GM12878 (cell line): Measurements from ENCODE around the gene BMI1. TPM values are rescaled to one million over a fixed set of nuclear protein-coding genes. Genes with fewer than 3 reads are reported as not detected.

ENCODE experiments used
- ATAC-seq: fragments of 200-7000 bp; cut with Tn5 transposase; 3 replicates; pipeline ENCODE4 v1.9.1; 2020; ENCODE audit warnings: mild to moderate bottlenecking, moderate library complexity
- BruUV-seq: library from RNA; stranded (reverse); fragments of 400-500 nt; replicated peaks from 2 replicates; lab custom pipeline; 2021; lab: Mats Ljungman, UMichigan
- CTCF ChIA-PET: fragments of 300-600 bp; sonication (Branson Sonifier 250); formaldehyde crosslinking; extraction: SDS; loops from one replicate; lab custom pipeline; 2021; ENCODE audit warnings: inconsistent platforms; lab: Yijun Ruan, JAX
- POLR2A ChIA-PET: fragments of 350-600 bp; formaldehyde crosslinking; extraction: SDS; loops from one replicate; lab custom pipeline; 2021; ENCODE audit warnings: inconsistent platforms; lab: Charles Lee
- RAD21 ChIA-PET: fragments of 300-600 bp; sonication (Branson Sonifier 250); formaldehyde crosslinking; loops from one replicate; lab custom pipeline; 2023; ENCODE audit warnings: antibody characterized with exemption; ENCODE audit not compliant: unreplicated experiment; lab: Charles Lee
- SMC1A ChIA-PET: fragments of 300-600 bp; sonication (Branson Sonifier 250); formaldehyde crosslinking; loops from one replicate; lab custom pipeline; 2023; ENCODE audit not compliant: unreplicated experiment, uncharacterized antibody; lab: Charles Lee
- DNase-seq: peaks from one replicate; pipeline ENCODE4 v3.0.0-alpha.2; 2011; ENCODE audit warnings: low read depth, low spot score
- FAIRE-seq: peaks from 3 replicates; lab custom pipeline; 2011; peaks lifted over from hg19 to GRCh38; lab: Jason Lieb, UNC
- H2AFZ ChIP-seq: 2 replicates; pipeline ENCODE4 v1.6.0; 2011; ENCODE audit warnings: low read depth, low read length, control low read depth; ENCODE audit not compliant: control insufficient read depth
- H3K27ac ChIP-seq: 2 replicates; pipeline ENCODE4 v1.5.1; 2011; ENCODE audit warnings: control low read depth; ENCODE audit not compliant: control insufficient read depth, insufficient read depth
- H3K27me3 ChIP-seq, 2 experiments: replicated peaks in 1 of 2; 2 replicates each; pipeline versions ENCODE4 v1.6.0 to v1.6.1; 2011; ENCODE audit warnings: low read length in 1 of 2; ENCODE audit not compliant: control insufficient read depth in 2 of 2, insufficient read depth in 2 of 2
- H3K36me3 ChIP-seq, 2 experiments: 2 replicates each; pipeline ENCODE4 v1.5.1; 2011; ENCODE audit warnings: low read length in 1 of 2; ENCODE audit not compliant: control insufficient read depth in 2 of 2, insufficient read depth in 2 of 2
- H3K4me1 ChIP-seq: 2 replicates; pipeline ENCODE4 v1.6.1; 2011; ENCODE audit warnings: mild to moderate bottlenecking, low read length, moderate library complexity, mixed read lengths; ENCODE audit not compliant: control insufficient read depth, insufficient read depth
- H3K4me2 ChIP-seq: 2 replicates; pipeline ENCODE4 v1.6.0; 2011; ENCODE audit warnings: control low read depth; ENCODE audit not compliant: control insufficient read depth, insufficient read depth
- H3K4me3 ChIP-seq: fragments of 200-600 bp; sonication (generic); 2 replicates; pipeline ENCODE4 v1.5.1; 2016
- H3K79me2 ChIP-seq: 2 replicates; pipeline ENCODE4 v1.6.0; 2011; ENCODE audit warnings: low read length; ENCODE audit not compliant: control insufficient read depth, insufficient read depth
- H3K9ac ChIP-seq: 2 replicates; pipeline ENCODE4 v1.8.0; 2011; ENCODE audit warnings: low read length, control low read depth, mixed read lengths; ENCODE audit not compliant: control insufficient read depth, insufficient read depth
- H3K9me3 ChIP-seq: replicated peaks from 3 replicates; pipeline ENCODE4 v1.5.1; 2011; ENCODE audit warnings: mild to moderate bottlenecking, low read length; ENCODE audit not compliant: control insufficient read depth, insufficient read depth
- H4K20me1 ChIP-seq: 2 replicates; pipeline ENCODE4 v1.6.0; 2011; ENCODE audit not compliant: control insufficient read depth, insufficient read depth
- MTA2 ChIP-seq: fragments of 450-650 bp; IDR thresholded peaks from 2 replicates; pipeline ENCODE4 v1.6.1; 2016; ENCODE audit warnings: low read depth, mild to moderate bottlenecking, moderate library complexity
- POLR2A ChIP-seq: IDR thresholded peaks from 2 replicates; pipeline ENCODE4 v1.6.1; 2011; ENCODE audit warnings: low read depth, mild to moderate bottlenecking, low read length
- RUNX3 ChIP-seq: IDR thresholded peaks from 2 replicates; pipeline ENCODE4 v1.6.1; 2012; ENCODE audit warnings: low read length, inconsistent platforms
- YY1 ChIP-seq: IDR thresholded peaks from 2 replicates; pipeline ENCODE4 v1.6.1; 2011; ENCODE audit warnings: low read depth, mild to moderate bottlenecking, low read length
- ZNF24 ChIP-seq: fragments of 450-650 bp; IDR thresholded peaks from 2 replicates; pipeline ENCODE4 v1.6.1; 2017; ENCODE audit warnings: antibody characterized with exemption, mild to moderate bottlenecking
- WGBS: methylation state at CpG from one replicate; pipeline ENCODE4 v1.1.6; 2016; ENCODE audit warnings: low lambda C conversion rate; ENCODE audit not compliant: insufficient replicate concordance, insufficient coverage; ENCODE audit errors: missing lambda C conversion rate; 5-methylcytosine and 5-hydroxymethylcytosine counted together
- in situ Hi-C: fragments of 300-500 bp; cut with MboI; formaldehyde crosslinking; loops from 9 replicates; pipeline ENCODE4 v1.14.3; 2018; ENCODE audit warnings: mixed read lengths
- intact Hi-C: fragments of 100-400 bp; cut with micrococcal nuclease; formaldehyde crosslinking; loops from one replicate; pipeline ENCODE4 v1.14.2; 2022; ENCODE audit not compliant: unreplicated experiment
- polyA plus RNA-seq, 11 experiments: library from polyadenylated mRNA; depleted of rRNA in 4 of 11; unstranded in 6 of 11; stranded (reverse) in 5 of 11; fragments of >200 nt; fragmentation: Nextera tagmentation in 4 of 11; fragmentation: Illumina TruSeq in 1 of 11; extraction: Ambion mirVana in 4 of 11; extraction: Trizol in 1 of 11; gene quantifications; 1 replicate in 1 of 11; 2 replicates in 10 of 11; pipeline versions ENCODE4 v1.2.1 to v1.2.3, GENCODE V29; 2011 to 2016; ENCODE audit warnings: inconsistent platforms in 2 of 11, missing spikeins in 2 of 11, low read depth in 1 of 11
- total RNA-seq, 4 experiments: library from RNA; depleted of rRNA in 3 of 4; stranded (reverse); fragments of >200 nt in 3 of 4; fragmentation: Illumina TruSeq in 1 of 4; extraction: Trizol in 1 of 4; gene quantifications; 2 replicates each; pipeline versions ENCODE4 v1.2.1 to v1.2.3, GENCODE V29; 2013 to 2021
- TF ChIP-seq, protein P1 (sequence below): IDR thresholded peaks from 2 replicates; pipeline ENCODE4 v1.6.1; 2012; ENCODE audit warnings: improper control_type of control experiment, low read depth, low read length; ENCODE audit not compliant: insufficient replicate concordance
- TF ChIP-seq, protein P2 (sequence below): IDR thresholded peaks from 2 replicates; pipeline ENCODE4 v1.6.1; 2011; ENCODE audit warnings: low read depth, mild to moderate bottlenecking, low read length, moderate library complexity, borderline replicate concordance; ENCODE audit errors: extremely low read depth

BMI1 gene
- total and polyA plus RNA-seq, 10 of the 15 experiments (the other 5 are each of a cell fraction or from before 2014, with no cell fraction given): 8.0 to 49.7 (median 25.8) TPM

DNA sequence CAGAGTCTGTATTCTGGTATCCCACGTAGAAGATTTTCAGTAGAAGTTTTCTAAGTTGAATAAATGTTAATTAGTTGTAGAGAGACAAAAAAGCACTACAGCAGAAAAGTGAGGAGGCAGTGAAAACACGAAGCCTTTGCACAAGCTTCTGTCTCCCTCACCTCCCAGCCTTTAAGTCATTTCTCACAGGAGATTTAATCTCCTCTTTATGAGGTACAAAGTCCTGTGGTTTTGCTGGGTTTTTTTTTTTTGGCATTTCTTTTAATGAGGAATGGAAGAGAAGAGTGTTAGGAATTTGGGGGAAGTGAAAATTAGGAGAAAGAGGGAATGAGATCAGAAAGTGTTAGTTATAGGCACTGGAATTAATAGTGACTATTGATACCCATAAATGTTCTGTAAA lies 45.9 kb downstream of the BMI1 start (continued):
- TF ChIP-seq, protein P1, sequence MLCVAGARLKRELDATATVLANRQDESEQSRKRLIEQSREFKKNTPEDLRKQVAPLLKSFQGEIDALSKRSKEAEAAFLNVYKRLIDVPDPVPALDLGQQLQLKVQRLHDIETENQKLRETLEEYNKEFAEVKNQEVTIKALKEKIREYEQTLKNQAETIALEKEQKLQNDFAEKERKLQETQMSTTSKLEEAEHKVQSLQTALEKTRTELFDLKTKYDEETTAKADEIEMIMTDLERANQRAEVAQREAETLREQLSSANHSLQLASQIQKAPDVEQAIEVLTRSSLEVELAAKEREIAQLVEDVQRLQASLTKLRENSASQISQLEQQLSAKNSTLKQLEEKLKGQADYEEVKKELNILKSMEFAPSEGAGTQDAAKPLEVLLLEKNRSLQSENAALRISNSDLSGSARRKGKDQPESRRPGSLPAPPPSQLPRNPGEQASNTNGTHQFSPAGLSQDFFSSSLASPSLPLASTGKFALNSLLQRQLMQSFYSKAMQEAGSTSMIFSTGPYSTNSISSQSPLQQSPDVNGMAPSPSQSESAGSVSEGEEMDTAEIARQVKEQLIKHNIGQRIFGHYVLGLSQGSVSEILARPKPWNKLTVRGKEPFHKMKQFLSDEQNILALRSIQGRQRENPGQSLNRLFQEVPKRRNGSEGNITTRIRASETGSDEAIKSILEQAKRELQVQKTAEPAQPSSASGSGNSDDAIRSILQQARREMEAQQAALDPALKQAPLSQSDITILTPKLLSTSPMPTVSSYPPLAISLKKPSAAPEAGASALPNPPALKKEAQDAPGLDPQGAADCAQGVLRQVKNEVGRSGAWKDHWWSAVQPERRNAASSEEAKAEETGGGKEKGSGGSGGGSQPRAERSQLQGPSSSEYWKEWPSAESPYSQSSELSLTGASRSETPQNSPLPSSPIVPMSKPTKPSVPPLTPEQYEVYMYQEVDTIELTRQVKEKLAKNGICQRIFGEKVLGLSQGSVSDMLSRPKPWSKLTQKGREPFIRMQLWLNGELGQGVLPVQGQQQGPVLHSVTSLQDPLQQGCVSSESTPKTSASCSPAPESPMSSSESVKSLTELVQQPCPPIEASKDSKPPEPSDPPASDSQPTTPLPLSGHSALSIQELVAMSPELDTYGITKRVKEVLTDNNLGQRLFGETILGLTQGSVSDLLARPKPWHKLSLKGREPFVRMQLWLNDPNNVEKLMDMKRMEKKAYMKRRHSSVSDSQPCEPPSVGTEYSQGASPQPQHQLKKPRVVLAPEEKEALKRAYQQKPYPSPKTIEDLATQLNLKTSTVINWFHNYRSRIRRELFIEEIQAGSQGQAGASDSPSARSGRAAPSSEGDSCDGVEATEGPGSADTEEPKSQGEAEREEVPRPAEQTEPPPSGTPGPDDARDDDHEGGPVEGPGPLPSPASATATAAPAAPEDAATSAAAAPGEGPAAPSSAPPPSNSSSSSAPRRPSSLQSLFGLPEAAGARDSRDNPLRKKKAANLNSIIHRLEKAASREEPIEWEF: no peak
- TF ChIP-seq ZNF24: no peak
- TF ChIP-seq, protein P2, sequence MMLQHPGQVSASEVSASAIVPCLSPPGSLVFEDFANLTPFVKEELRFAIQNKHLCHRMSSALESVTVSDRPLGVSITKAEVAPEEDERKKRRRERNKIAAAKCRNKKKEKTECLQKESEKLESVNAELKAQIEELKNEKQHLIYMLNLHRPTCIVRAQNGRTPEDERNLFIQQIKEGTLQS: no peak
- no peak for TF ChIP-seq YY1

DNA sequence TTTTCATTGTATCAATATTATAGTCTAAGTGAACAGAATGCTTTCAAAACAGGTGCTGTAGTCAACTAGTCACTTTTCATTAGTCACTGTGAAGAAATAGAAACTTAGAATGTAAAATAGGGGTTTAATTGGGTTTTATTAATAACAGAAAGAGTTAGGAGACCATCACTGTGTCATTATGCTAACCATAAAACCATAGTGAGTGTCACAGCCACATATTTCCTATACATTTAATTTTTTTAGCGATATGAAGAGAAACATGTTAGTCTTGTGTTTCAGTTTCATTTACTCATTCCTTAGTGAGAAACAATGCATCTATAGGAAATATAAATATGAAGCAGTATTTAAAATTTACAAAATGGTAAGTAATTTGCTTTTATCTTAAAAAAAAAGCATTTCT lies 46.6 kb downstream of the BMI1 start:
- Histone ChIP-seq H3K79me2 (no peaks in the 10 kb centered on the region), H3K9me3 (no peaks in the 10 kb centered on the region), H4K20me1 (no peaks in the 10 kb centered on the region), H3K9ac (no peak overlapping the region), H3K4me2 (peak overlapping the region; percentile 51), H2AFZ (peak overlapping the region; percentile 77), H3K27ac (peak overlapping the region; percentile 40), H3K36me3 (no peaks in the 10 kb centered on the region), H3K27me3 (no peaks in the 10 kb centered on the region), H3K4me1 (peaks cover 19% of the 10 kb centered on the region), H3K4me3 (no peak overlapping the region)
- TF ChIP-seq RUNX3 (peak; percentile 31; the same call in 1 of the 2 replicates), MTA2 (peak; percentile 53; the same call in 1 of the 2 replicates), POLR2A (no peak)
- intact Hi-C loops (no loop called here), in situ Hi-C loops (no loop called here)
- peak; percentile 60 for ATAC-seq
- ChIA-PET CTCF (no interaction called here), POLR2A (no interaction called here), SMC1A (interaction anchor here (1.3 kb wide), 1 partner anchor 11 kb away, joined by 5 read pairs; no protein-coding TSS in a partner anchor), RAD21 (interaction anchor here (0.6 to 1.7 kb wide), 2 partner anchors 11 to 24 kb away, joined by 3 to 5 read pairs; no protein-coding TSS in a partner anchor)
- no peak for FAIRE-seq
- no peak for DNase-seq
- WGBS: 0% methylated on average over 1 of the region's 1 CpG
- no TSS peak for BruUV-seq
